Activated naive CD4-positive, alpha-beta T cell treated with anti-CD3 and anti-CD28 coated beads, Interleukin-2, amount 50 U/mL, for 72 hours (primary cell): ENCODE results near the gene SETD7. TPM values are rescaled to one million over a fixed set of nuclear protein-coding genes. Genes with fewer than 3 reads are reported as not detected.
A peak's percentile ranks its signal among the peaks of the same experiment; 100 is the strongest.

ENCODE experiments used
- ATAC-seq, 2 donors: fragments of 150-1000 bp; cut with Tn5 transposase; 2 replicates each; pipeline ENCODE4 v1.10.0; 2021; ENCODE audit warnings: mild to moderate bottlenecking in 2 of 2, moderate library complexity in 2 of 2
- DNase-seq, 2 donors: peaks; one replicate each; pipeline ENCODE4 v3.0.0; 2021 to 2022; ENCODE audit warnings: low spot score in 2 of 2
- H3K27ac Mint-ChIP-seq, 2 donors: one replicate each; pipeline ENCODE4 v1.8.0; 2022; ENCODE audit warnings: mild to moderate bottlenecking in 2 of 2, mixed read lengths in 2 of 2
- H3K36me3 Mint-ChIP-seq, 2 donors: one replicate each; pipeline ENCODE4 v1.8.0; 2022; ENCODE audit warnings: mixed read lengths in 2 of 2
- H3K9me3 Mint-ChIP-seq, 2 donors: one replicate each; pipeline ENCODE4 v1.8.0; 2022; ENCODE audit warnings: mixed read lengths in 2 of 2
- total RNA-seq, 2 donors: library from RNA; stranded (reverse); gene quantifications; one replicate each; pipeline ENCODE4 v1.2.3, GENCODE V29; 2022

Gene SETD7
- total RNA-seq, 2 donors from 2014 or later: 8.8 to 15.6 TPM

- H3K27ac Mint-ChIP-seq: no peak overlapping the region
- H3K36me3 Mint-ChIP-seq: no peaks in the 10 kb centered on the region
- ATAC-seq (no peak), DNase-seq (no peak)
- no peaks in the 10 kb centered on the region for H3K9me3 Mint-ChIP-seq
Measured at GRCh38 chr4:139534287-139534950, 21.6 kb downstream of the SETD7 start.

GRCh38 chr4:139533511-139533910 is 22.5 kb downstream of the SETD7 start:
- peaks cover 0 to 8% of the 10 kb centered on the region in 2 donors for H3K36me3 Mint-ChIP-seq
- no peak for ATAC-seq
- no peak for DNase-seq
- no peak overlapping the region for H3K27ac Mint-ChIP-seq
- no peaks in the 10 kb centered on the region for H3K9me3 Mint-ChIP-seq

DNA sequence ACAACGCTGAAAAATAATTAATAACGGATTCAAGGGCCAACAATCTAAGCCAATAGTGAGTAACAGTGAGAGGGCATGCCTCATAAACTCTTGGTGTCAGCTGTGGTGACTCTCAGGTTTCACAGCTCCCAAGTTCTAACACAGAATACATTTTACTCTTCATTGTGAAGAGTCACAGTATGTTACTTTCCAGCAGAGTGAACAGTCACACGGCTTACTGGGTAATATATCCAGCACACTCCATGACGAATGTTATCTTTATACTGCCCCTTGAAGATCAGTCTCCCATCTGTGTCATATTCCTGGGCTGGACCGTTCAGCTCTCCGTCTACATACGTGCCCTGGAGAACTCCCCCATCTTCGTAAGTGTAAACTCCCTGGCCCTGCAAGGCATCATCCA is 23.1 kb downstream of the SETD7 start:
- H3K27ac Mint-ChIP-seq: no peak overlapping the region
- ATAC-seq (no peak), DNase-seq (no peak)
- H3K9me3 Mint-ChIP-seq: no peaks in the 10 kb centered on the region
- peaks cover 0 to 14% of the 10 kb centered on the region in 2 donors for H3K36me3 Mint-ChIP-seq

- ATAC-seq (peak; percentile 38 to 46), DNase-seq (peak in 1 of 2 donors; percentile 67)
- Mint-ChIP-seq H3K36me3 (peaks cover 0 to 17% of the 10 kb centered on the region in 2 donors), H3K9me3 (no peaks in the 10 kb centered on the region), H3K27ac (no peak overlapping the region)
Measured at GRCh38 chr4:139530833-139531427, 25.1 kb downstream of the SETD7 start.

- Mint-ChIP-seq H3K27ac (no peak overlapping the region), H3K36me3 (peaks cover 0 to 17% of the 10 kb centered on the region in 2 donors), H3K9me3 (no peaks in the 10 kb centered on the region)
- ATAC-seq (peak in 1 of 2 donors; percentile 34), DNase-seq (no peak)
Measured at GRCh38 chr4:139528377-139529005, 27.5 kb downstream of the SETD7 start.

GRCh38 chr4:139526928-139527327 is 29.1 kb downstream of the SETD7 start:
- Mint-ChIP-seq H3K9me3 (no peaks in the 10 kb centered on the region), H3K27ac (no peak overlapping the region), H3K36me3 (peaks cover 0 to 24% of the 10 kb centered on the region in 2 donors)
- ATAC-seq (no peak), DNase-seq (no peak)

DNA sequence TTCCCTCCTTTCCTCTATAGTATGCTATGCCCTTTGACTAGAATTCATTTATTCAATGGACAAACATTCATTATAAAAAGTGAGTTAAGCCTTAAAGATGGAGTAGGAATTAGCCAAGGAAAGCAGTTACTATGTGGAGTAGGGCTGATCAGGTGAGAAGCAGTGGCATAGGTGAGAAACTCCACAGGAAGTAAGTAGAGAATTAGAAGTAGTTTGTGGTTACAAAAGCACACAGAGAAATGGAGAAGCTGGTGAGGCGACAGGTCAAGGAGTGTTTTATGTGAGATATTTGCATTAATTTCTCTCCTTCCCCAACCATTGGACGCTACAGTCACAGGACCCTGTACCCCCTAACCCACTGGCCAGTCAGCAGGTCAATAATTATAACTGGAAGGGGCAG is 30.6 kb downstream of the SETD7 start:
- Mint-ChIP-seq H3K27ac (no peak overlapping the region), H3K9me3 (no peaks in the 10 kb centered on the region), H3K36me3 (peaks cover 0 to 29% of the 10 kb centered on the region in 2 donors)
- ATAC-seq (no peak), DNase-seq (no peak)

- Mint-ChIP-seq H3K27ac (no peak overlapping the region), H3K9me3 (no peaks in the 10 kb centered on the region), H3K36me3 (peaks cover 0 to 28% of the 10 kb centered on the region in 2 donors)
- DNase-seq (no peak), ATAC-seq (no peak)
Measured at GRCh38 chr4:139524062-139524631, 31.9 kb downstream of the SETD7 start.

DNA sequence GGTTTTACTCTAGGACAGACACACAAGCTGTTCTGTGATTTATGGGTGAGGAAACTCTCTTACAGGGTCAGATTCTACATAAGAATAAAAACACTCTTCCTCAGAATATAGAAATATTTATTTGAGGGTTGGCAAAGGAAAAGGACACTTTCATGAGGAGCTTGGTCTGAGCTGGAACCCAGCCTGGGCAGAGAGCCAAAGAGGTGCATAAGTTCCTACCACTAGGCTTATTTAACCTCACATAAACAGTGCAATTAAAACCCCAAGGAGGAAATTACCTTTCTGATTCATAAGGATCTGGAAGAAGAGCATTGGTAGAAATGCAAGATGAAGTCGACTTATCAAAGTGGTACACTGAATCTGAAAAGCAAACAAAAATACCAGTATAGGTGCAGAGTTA is 32.9 kb downstream of the SETD7 start:
- Mint-ChIP-seq H3K27ac (peak overlapping the region in 1 of 2 donors; percentile 6), H3K9me3 (no peaks in the 10 kb centered on the region), H3K36me3 (peaks cover 0 to 17% of the 10 kb centered on the region in 2 donors)
- ATAC-seq (no peak), DNase-seq (no peak)

DNA sequence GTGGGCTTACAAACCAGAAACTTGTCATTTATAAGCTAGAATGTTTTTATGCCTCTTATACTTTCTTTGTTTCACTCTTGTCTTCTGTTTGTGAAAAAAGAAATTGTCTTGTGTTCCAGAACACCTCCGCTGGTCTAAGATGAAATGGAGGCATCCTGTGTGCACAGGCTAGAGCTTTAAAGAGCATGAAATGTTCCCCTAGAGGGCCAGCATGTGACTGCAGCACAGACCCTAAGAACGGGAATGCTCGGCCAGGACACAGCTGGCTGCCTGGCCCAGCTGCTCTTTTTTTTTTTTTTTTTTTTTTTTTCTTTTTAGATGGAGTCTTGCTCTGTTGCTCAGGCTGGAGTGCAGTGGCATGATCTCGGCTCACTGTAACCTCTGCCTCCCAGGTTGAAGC is 33.6 kb downstream of the SETD7 start:
- Mint-ChIP-seq H3K27ac (no peak overlapping the region), H3K9me3 (no peaks in the 10 kb centered on the region), H3K36me3 (peaks cover 0 to 17% of the 10 kb centered on the region in 2 donors)
- DNase-seq (no peak), ATAC-seq (no peak)

DNA sequence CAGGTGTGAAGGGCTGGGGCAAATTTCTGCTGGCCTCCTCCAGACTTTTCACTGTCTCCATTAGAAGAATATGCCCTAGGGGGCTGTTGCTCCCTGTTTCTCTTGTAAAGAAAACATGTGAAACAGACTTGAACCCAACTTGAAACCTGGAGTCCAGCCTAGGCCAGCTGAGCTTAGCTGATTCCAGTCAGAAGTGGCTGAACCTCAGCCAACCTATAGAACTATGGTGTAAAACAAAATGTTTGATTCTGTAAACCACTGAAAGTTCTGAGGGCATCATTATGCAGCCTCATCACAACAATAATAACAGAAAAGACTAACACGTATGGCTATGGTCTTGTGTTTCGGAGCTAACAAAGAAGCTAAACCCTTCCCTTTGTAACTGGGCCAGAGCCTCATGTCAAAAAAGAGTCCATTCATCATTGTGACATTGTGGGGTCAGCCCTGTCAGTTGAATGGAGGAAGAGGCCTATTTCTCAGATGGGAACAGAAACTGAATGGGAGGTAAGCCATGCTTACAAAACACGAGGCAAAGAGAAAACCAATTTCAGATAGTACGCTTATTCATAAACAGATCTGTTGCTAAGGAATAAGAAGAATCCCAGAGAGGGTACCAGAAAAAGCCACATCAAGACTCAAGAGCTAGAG is 34.1 kb downstream of the SETD7 start:
- ATAC-seq (no peak), DNase-seq (no peak)
- H3K36me3 Mint-ChIP-seq: peaks cover 0 to 22% of the 10 kb centered on the region in 2 donors
- H3K9me3 Mint-ChIP-seq: no peaks in the 10 kb centered on the region
- H3K27ac Mint-ChIP-seq: no peak overlapping the region

- no peak overlapping the region for H3K27ac Mint-ChIP-seq
- no peaks in the 10 kb centered on the region for H3K9me3 Mint-ChIP-seq
- ATAC-seq (no peak), DNase-seq (no peak)
- H3K36me3 Mint-ChIP-seq: peaks cover 0 to 42% of the 10 kb centered on the region in 2 donors
Measured at GRCh38 chr4:139515531-139515958, 40.5 kb downstream of the SETD7 start.

DNA sequence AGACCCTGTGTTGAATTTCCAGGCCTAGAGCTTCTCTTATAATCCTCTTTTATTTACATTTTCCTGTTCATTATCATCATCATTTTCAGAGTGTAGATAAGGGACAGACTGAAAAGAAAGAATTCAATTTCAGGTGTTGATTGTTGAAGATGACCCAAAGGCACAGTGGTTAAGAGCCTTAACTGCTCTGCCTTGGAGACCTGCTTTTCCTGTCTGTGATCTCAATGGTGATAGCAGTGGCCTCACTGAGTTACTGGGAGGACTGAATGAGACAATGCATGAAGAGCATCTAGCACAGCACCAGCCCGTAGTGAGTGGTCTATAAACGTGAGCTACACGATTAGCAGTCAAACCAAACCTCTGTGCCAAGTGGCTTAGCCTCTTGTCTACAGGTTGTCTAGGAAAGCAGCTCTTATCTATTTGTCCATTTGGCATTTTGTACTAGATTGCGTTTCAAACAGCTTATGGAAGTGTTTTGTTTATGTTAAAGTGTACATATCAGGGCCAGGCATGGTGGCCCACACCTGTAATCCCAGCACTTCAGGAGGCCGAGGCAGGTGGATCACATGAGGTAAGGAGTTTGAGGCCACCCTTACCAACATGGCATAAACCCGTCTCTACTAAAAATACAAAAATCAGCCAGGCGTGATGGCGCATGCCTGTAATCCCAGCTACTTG is 41.5 kb downstream of the SETD7 start:
- peaks cover 0 to 42% of the 10 kb centered on the region in 2 donors for H3K36me3 Mint-ChIP-seq
- no peak for DNase-seq
- no peak overlapping the region for H3K27ac Mint-ChIP-seq
- ATAC-seq: no peak
- no peaks in the 10 kb centered on the region for H3K9me3 Mint-ChIP-seq

- ATAC-seq: no peak
- no peak for DNase-seq
- peaks cover 0 to 29% of the 10 kb centered on the region in 2 donors for H3K36me3 Mint-ChIP-seq
- no peak overlapping the region for H3K27ac Mint-ChIP-seq
- H3K9me3 Mint-ChIP-seq: no peaks in the 10 kb centered on the region
Measured at GRCh38 chr4:139511320-139511719, 44.7 kb downstream of the SETD7 start.

DNA sequence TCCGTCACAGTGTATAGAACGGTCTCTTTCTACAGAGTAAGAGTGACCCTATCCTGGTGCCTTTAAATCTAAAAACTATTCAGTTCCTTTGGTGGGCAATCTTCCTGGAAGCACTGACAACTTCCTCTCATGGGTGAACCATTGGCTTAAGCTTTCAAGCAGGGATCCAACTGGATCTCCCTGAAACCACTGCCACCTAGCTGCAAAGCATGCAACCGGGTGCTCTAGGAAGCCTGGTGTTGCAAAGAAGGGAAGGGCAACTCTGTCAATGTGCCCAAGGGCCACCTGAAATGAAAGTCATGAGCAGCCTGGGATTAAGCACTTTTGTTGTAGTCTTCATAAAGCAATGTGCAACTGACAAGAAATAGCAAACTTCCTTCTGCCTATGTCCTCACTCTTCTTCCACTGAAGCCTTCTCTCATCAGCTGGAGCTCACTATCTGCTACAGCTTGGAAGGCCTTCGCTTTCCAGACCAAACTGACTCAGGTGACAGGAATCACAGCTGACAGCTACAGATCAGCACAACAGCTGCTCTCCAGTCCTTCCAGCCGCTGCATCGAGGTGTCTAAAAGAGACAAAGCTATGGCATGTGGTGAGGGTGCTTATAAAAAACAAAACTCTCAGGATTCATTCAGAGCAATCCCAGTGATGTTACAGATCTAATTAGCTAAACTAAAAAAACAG is 46.1 kb downstream of the SETD7 start:
- peak overlapping the region in 1 of 2 donors; percentile 63 for H3K27ac Mint-ChIP-seq
- H3K9me3 Mint-ChIP-seq: no peaks in the 10 kb centered on the region
- DNase-seq (no peak), ATAC-seq (no peak)
- peaks cover 0 to 18% of the 10 kb centered on the region in 2 donors for H3K36me3 Mint-ChIP-seq
